SU-DHL-6 (cell line): ENCODE data around the gene GIGYF1.
"Not testable (repeated sequence)": the region's sequence is repeated elsewhere in the genome, so short reads cannot be mapped to it uniquely, and the experiment has no call there.

Source experiments
- H2AFZ ChIP-seq: fragments of 200-600 bp; sonication (generic); 2 replicates; pipeline ENCODE4 v1.6.1; 2014; ENCODE audit warnings: low read depth, mild to moderate bottlenecking, moderate library complexity, mixed read lengths, antibody characterized with exemption, low read length; ENCODE audit not compliant: severe bottlenecking
- H3F3A ChIP-seq: fragments of 200-600 bp; shearing (Covaris generic); 2 replicates; pipeline ENCODE4 v1.6.0; 2016; ENCODE audit warnings: antibody characterized with exemption, mild to moderate bottlenecking; ENCODE audit not compliant: insufficient read depth
- H3K27ac ChIP-seq: fragments of 200-600 bp; sonication (generic); 2 replicates; pipeline ENCODE4 v1.5.1; 2016; ENCODE audit warnings: low read depth, mild to moderate bottlenecking, low read length, moderate library complexity, mixed read lengths
- H3K27me3 ChIP-seq: fragments of 200-600 bp; sonication (generic), shearing (Covaris generic); 2 replicates; pipeline ENCODE4 v1.6.0; 2014; ENCODE audit warnings: mild to moderate bottlenecking, low read length
- H3K36me3 ChIP-seq: fragments of 200-600 bp; sonication (generic); 2 replicates; pipeline ENCODE4 v1.6.1; 2014; ENCODE audit warnings: mild to moderate bottlenecking, low read length, mixed read lengths
- H3K4me2 ChIP-seq: fragments of 300-600, 200-600 bp; shearing (Covaris generic), sonication (generic); 2 replicates; pipeline ENCODE4 v1.6.0; 2014; ENCODE audit warnings: low read length, low read depth, mild to moderate bottlenecking; ENCODE audit not compliant: poor library complexity, severe bottlenecking
- H3K4me3 ChIP-seq: fragments of 200-600 bp; sonication (generic); 2 replicates; pipeline ENCODE4 v1.5.1; 2014; ENCODE audit warnings: antibody characterized with exemption, low read length, mild to moderate bottlenecking, mixed read lengths; ENCODE audit not compliant: insufficient read depth, poor library complexity, severe bottlenecking
- H3K79me2 ChIP-seq: fragments of 200-600 bp; sonication (generic); 2 replicates; pipeline ENCODE4 v1.6.1; 2014; ENCODE audit warnings: mild to moderate bottlenecking, low read length, moderate library complexity; ENCODE audit not compliant: insufficient read depth
- H3K9ac ChIP-seq: fragments of 200-600 bp; sonication (generic); 2 replicates; pipeline ENCODE4 v1.7.0; 2014; ENCODE audit warnings: mild to moderate bottlenecking, low read length
- H3K9me2 ChIP-seq: fragments of 200-600 bp; sonication (generic); replicated peaks from 2 replicates; pipeline ENCODE4 v1.6.1; 2014; ENCODE audit warnings: low read length; ENCODE audit not compliant: insufficient read depth
- H3K9me3 ChIP-seq: fragments of 200-600 bp; sonication (generic); 2 replicates; pipeline ENCODE4 v1.6.1; 2014; ENCODE audit warnings: low read length, mixed read lengths; ENCODE audit not compliant: insufficient read depth
- H4K20me1 ChIP-seq: fragments of 200-600 bp; sonication (generic); 2 replicates; pipeline ENCODE4 v1.6.1; 2014; ENCODE audit warnings: low read depth, mild to moderate bottlenecking, antibody characterized with exemption, low read length, moderate library complexity, mixed read lengths
- CTCF ChIP-seq: fragments of 200-600 bp; sonication (generic); IDR thresholded peaks from one replicate; pipeline ENCODE4 v1.5.1; 2017; ENCODE audit warnings: antibody characterized with exemption, mild to moderate bottlenecking, low read length, moderate library complexity; ENCODE audit not compliant: insufficient read depth, poor library complexity, severe bottlenecking
- EZH2phosphoT487 ChIP-seq: fragments of 200-600 bp; sonication (generic), shearing (Covaris generic); conservative IDR thresholded peaks from 2 replicates; pipeline ENCODE4 v1.6.1; 2018; ENCODE audit warnings: mild to moderate bottlenecking, antibody characterized with exemption, low read length, moderate library complexity, mixed read lengths

GIGYF1 gene

DNA sequence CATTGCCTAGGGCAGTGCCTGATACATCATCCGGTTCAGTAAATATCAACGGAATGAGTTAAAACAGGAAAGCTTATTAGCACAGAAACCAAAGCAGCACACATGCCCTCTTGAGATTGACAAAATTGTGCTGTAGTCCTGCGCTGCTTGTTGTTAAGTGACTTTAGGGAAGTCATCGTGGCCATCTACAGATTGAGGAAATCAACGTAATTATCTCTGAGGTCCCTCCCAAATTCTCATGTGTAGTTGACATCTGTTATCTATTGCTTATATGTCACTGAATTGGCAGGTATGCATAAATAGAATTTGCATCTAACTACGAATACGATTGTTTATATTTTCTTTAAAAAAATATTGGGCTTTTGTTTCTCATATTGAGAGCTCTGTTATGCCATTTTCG is 24.0 kb downstream of the GIGYF1 start:
- no peak overlapping the region for H3K4me3 ChIP-seq
- H3K4me2 ChIP-seq, result no peak overlapping the region
- no peaks in the 10 kb centered on the region for H4K20me1 ChIP-seq
- 0 out of 2 replicates have a peak, but pooled peaks cover 6% of the 10 kb centered on the region for H3F3A ChIP-seq
- TF ChIP-seq CTCF (no peak), EZH2phosphoT487 (no peak)
- no peak overlapping the region for H3K9ac ChIP-seq
- H2AFZ ChIP-seq, result no peak overlapping the region
- no peaks in the 10 kb centered on the region for H3K9me2 ChIP-seq
- H3K36me3 ChIP-seq, result no peaks in the 10 kb centered on the region
- no peaks in the 10 kb centered on the region for H3K27me3 ChIP-seq
- H3K27ac ChIP-seq, result no peak overlapping the region
- H3K79me2 ChIP-seq, result peaks cover 8% of the 10 kb centered on the region
- H3K9me3 ChIP-seq, result no peaks in the 10 kb centered on the region

DNA sequence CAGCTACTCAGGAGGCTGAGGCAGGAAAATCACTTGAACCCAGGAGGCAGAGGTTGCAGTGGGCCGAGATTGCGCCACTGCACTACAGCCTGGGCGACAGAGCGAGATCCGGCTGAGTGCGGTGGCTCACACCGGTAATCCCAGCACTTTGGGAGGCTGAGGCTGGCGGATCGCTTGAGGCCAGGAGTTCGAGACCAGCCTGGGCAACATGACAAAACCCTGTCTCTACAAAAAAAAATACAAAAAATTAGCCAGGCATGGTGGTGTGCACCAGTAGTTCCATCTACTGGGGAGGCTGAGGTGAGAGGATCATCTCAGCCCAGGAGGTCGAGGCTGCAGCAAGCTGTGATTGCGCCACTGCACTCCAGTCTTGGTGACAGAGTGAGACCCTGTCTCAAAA is 24.9 kb downstream of the GIGYF1 start:
- H3F3A ChIP-seq, H3K9ac ChIP-seq, H3K79me2 ChIP-seq, H3K4me3 ChIP-seq, H3K4me2 ChIP-seq, H3K27ac ChIP-seq, H3K27me3 ChIP-seq, H2AFZ ChIP-seq, H3K36me3 ChIP-seq, H3K9me3 ChIP-seq, H4K20me1 ChIP-seq, H3K9me2 ChIP-seq: not testable (repeated sequence)

GRCh38 chr7:100668069-100668449 is 26.0 kb downstream of the GIGYF1 start:
- H3K27ac ChIP-seq, result no peak overlapping the region
- H3K79me2 ChIP-seq, result no peaks in the 10 kb centered on the region
- H4K20me1 ChIP-seq, result no peaks in the 10 kb centered on the region
- H3K4me3 ChIP-seq, result no peak overlapping the region
- no peaks in the 10 kb centered on the region for H3K9me3 ChIP-seq
- no peaks in the 10 kb centered on the region for H3K27me3 ChIP-seq
- H3K4me2 ChIP-seq, result no peak overlapping the region
- no peaks in the 10 kb centered on the region for H3K9me2 ChIP-seq
- H3K9ac ChIP-seq, result no peak overlapping the region
- TF ChIP-seq CTCF (no peak), EZH2phosphoT487 (no peak)
- 0 out of 2 replicates have a peak, but pooled peaks cover 6% of the 10 kb centered on the region for H3F3A ChIP-seq
- no peak overlapping the region for H2AFZ ChIP-seq
- H3K36me3 ChIP-seq, result no peaks in the 10 kb centered on the region

- Histone ChIP-seq H3K9me3 (no peaks in the 10 kb centered on the region), H2AFZ (no peak overlapping the region), H3K4me2 (no peak overlapping the region), H3K79me2 (no peaks in the 10 kb centered on the region), H3K9me2 (no peaks in the 10 kb centered on the region), H3K4me3 (no peak overlapping the region), H3K27ac (no peak overlapping the region), H3F3A (0 out of 2 replicates have a peak, but pooled peaks cover 6% of the 10 kb centered on the region), H3K27me3 (no peaks in the 10 kb centered on the region), H3K36me3 (no peaks in the 10 kb centered on the region), H3K9ac (no peak overlapping the region), H4K20me1 (no peaks in the 10 kb centered on the region)
- TF ChIP-seq EZH2phosphoT487 (no peak), CTCF (no peak)
Measured at GRCh38 chr7:100667331-100668068, 26.6 kb downstream of the GIGYF1 start.
